CD14-positive monocyte (primary cell): ENCODE results near the gene C11orf71. TPM values are rescaled to one million over a fixed set of nuclear protein-coding genes. Genes with fewer than 3 reads are reported as not detected.

Experiments
- DNase-seq, 3 donors: peaks; one replicate each; pipeline ENCODE4 v3.0.0-alpha.2; 2011 to 2022
- H2AFZ ChIP-seq: 2 replicates; pipeline ENCODE4 v1.6.0; 2012; ENCODE audit warnings: mild to moderate bottlenecking, low read depth, low read length, inconsistent platforms; ENCODE audit not compliant: insufficient read depth, poor library complexity, severe bottlenecking
- H3K27ac ChIP-seq, 2 donors: 1 replicate in 1 of 2; 2 replicates in 1 of 2; pipeline ENCODE4 v1.5.1; 2012 to 2013; ENCODE audit warnings: low read length in 2 of 2, control low read depth in 1 of 2, inconsistent platforms in 1 of 2, low read depth in 1 of 2, mild to moderate bottlenecking in 1 of 2
- H3K27me3 ChIP-seq, 2 donors: one replicate each; pipeline versions ENCODE4 v1.6.0 to v1.6.1; 2011 to 2013; ENCODE audit warnings: low read length in 2 of 2; ENCODE audit not compliant: control insufficient read depth in 2 of 2, insufficient read depth in 2 of 2
- H3K36me3 ChIP-seq, 2 donors: replicated peaks in 1 of 2; 1 replicate in 1 of 2; 2 replicates in 1 of 2; pipeline versions ENCODE4 v1.5.1 to v1.6.1; 2012 to 2013; ENCODE audit warnings: low read length in 2 of 2, control low read depth in 1 of 2, inconsistent platforms in 1 of 2, mild to moderate bottlenecking in 1 of 2; ENCODE audit not compliant: insufficient read depth in 2 of 2, control insufficient read depth in 1 of 2
- H3K4me1 ChIP-seq, 2 donors: 1 replicate in 1 of 2; 2 replicates in 1 of 2; pipeline versions ENCODE4 v1.5.1 to v1.6.1; 2012 to 2013; ENCODE audit warnings: low read length in 2 of 2, control low read depth in 1 of 2, inconsistent platforms in 1 of 2, mild to moderate bottlenecking in 1 of 2, moderate library complexity in 1 of 2; ENCODE audit not compliant: insufficient read depth in 2 of 2, control insufficient read depth in 1 of 2
- H3K4me2 ChIP-seq: replicated peaks from 2 replicates; pipeline ENCODE3; 2012; ENCODE audit warnings: low read length, moderate library complexity, mild to moderate bottlenecking; ENCODE audit not compliant: poor library complexity, severe bottlenecking; ENCODE audit errors: extremely low read depth
- H3K4me3 ChIP-seq, 3 experiments: fragments of 200-600 bp in 1 of 3; sonication (generic) in 1 of 3; replicated peaks in 1 of 3; 1 replicate in 2 of 3; 2 replicates in 1 of 3; pipeline ENCODE4 v1.5.1; 2011 to 2013; ENCODE audit warnings: low read length in 3 of 3, mild to moderate bottlenecking in 3 of 3, control low read depth in 2 of 3, low read depth in 2 of 3, inconsistent platforms in 1 of 3, moderate library complexity in 1 of 3
- H3K79me2 ChIP-seq: 2 replicates; pipeline ENCODE4 v1.6.0; 2012; ENCODE audit warnings: mild to moderate bottlenecking, control low read depth, inconsistent platforms, low read length, moderate library complexity; ENCODE audit not compliant: insufficient read depth
- H3K9ac ChIP-seq: 2 replicates; pipeline ENCODE4 v1.6.0; 2017; ENCODE audit warnings: low read length, mild to moderate bottlenecking; ENCODE audit not compliant: insufficient read depth, poor library complexity, severe bottlenecking
- H3K9me3 ChIP-seq, 2 donors: replicated peaks in 1 of 2; 1 replicate in 1 of 2; 2 replicates in 1 of 2; pipeline versions ENCODE4 v1.5.1 to v1.6.1; 2012 to 2013; ENCODE audit warnings: low read length in 2 of 2, control low read depth in 1 of 2; ENCODE audit not compliant: control insufficient read depth in 1 of 2, insufficient read depth in 1 of 2
- H4K20me1 ChIP-seq: 2 replicates; pipeline ENCODE4 v1.6.0; 2012; ENCODE audit warnings: mild to moderate bottlenecking, low read length, control low read depth, moderate library complexity; ENCODE audit not compliant: insufficient read depth
- H3K27ac Mint-ChIP-seq, 7 donors: one replicate each; pipeline ENCODE4 v1.8.0; 2020; ENCODE audit warnings: mild to moderate bottlenecking in 7 of 7, mixed read lengths in 7 of 7, moderate library complexity in 6 of 7, inconsistent platforms in 2 of 7
- H3K27me3 Mint-ChIP-seq, 3 donors: one replicate each; pipeline ENCODE4 v1.8.0; 2021 to 2022; ENCODE audit warnings: low read depth in 3 of 3, mild to moderate bottlenecking in 3 of 3, mixed read lengths in 3 of 3, moderate library complexity in 3 of 3, inconsistent platforms in 1 of 3
- H3K36me3 Mint-ChIP-seq, 2 donors: one replicate each; pipeline ENCODE4 v1.8.0; 2020; ENCODE audit warnings: mixed read lengths in 2 of 2, inconsistent platforms in 1 of 2, mild to moderate bottlenecking in 1 of 2
- H3K4me1 Mint-ChIP-seq: one replicate; pipeline ENCODE4 v1.8.0; 2020; ENCODE audit warnings: mild to moderate bottlenecking, mixed read lengths
- H3K4me3 Mint-ChIP-seq, 2 donors: one replicate each; pipeline ENCODE4 v1.8.0; 2020; ENCODE audit warnings: mild to moderate bottlenecking in 2 of 2, mixed read lengths in 2 of 2, moderate library complexity in 1 of 2
- H3K9me3 Mint-ChIP-seq, 7 donors: one replicate each; pipeline ENCODE4 v1.8.0; 2020 to 2022; ENCODE audit warnings: mixed read lengths in 7 of 7, mild to moderate bottlenecking in 6 of 7, moderate library complexity in 6 of 7, inconsistent platforms in 2 of 7
- WGBS: methylation state at CpG from one replicate; pipeline ENCODE4 v1.1.5; 2013; ENCODE audit warnings: missing lambda C conversion rate; ENCODE audit not compliant: insufficient coverage; 5-methylcytosine and 5-hydroxymethylcytosine counted together
- intact Hi-C, 2 donors: fragments of 100-400 bp; cut with micrococcal nuclease; formaldehyde crosslinking; loops; one replicate each; pipeline versions ENCODE4 v1.15.0 to v1.15.1; 2023
- polyA plus RNA-seq, 3 donors: library from polyadenylated mRNA; depleted of rRNA in 1 of 3; unstranded in 2 of 3; stranded (reverse) in 1 of 3; fragments of 300-500 nt in 2 of 3; fragments of >200 nt in 1 of 3; fragmentation: Illumina TruSeq in 2 of 3; gene quantifications; 1 replicate in 2 of 3; 2 replicates in 1 of 3; pipeline ENCODE4 v1.2.3, GENCODE V29; 2012 to 2021
- TF ChIP-seq, protein P1 (sequence below): fragments of 200-600 bp; IDR thresholded peaks from one replicate; pipeline ENCODE4 v1.8.0; 2022; ENCODE audit warnings: antibody characterized with exemption, mild to moderate bottlenecking

C11orf71 gene
- polyA plus RNA-seq, 3 donors: 9.3 to 23.0 (median 14.2) TPM

DNA sequence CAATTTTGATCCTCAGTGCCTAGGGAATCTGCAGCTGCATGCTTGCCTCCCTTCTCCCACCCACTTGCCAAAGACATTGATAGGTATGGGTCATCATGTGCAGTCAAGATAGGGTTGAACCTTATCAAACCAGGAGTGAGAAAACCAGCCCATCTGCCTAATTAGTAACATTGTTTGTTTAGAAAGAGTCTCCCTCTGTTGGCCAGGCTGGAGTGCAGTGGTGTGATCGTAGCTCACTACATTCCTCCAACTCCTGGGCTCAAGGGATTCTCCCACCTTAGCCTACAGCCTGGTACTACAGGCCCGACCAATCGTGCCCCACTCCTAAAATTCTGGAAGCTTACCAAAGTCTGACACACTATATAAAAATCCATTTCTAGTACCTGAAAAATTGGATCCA, 4.6 kb downstream of the C11orf71 start:
- H3K4me1 Mint-ChIP-seq: peaks cover 23% of the 10 kb centered on the region
- 60% methylated on average over 1 of the region's 3 CpGs for WGBS

DNA sequence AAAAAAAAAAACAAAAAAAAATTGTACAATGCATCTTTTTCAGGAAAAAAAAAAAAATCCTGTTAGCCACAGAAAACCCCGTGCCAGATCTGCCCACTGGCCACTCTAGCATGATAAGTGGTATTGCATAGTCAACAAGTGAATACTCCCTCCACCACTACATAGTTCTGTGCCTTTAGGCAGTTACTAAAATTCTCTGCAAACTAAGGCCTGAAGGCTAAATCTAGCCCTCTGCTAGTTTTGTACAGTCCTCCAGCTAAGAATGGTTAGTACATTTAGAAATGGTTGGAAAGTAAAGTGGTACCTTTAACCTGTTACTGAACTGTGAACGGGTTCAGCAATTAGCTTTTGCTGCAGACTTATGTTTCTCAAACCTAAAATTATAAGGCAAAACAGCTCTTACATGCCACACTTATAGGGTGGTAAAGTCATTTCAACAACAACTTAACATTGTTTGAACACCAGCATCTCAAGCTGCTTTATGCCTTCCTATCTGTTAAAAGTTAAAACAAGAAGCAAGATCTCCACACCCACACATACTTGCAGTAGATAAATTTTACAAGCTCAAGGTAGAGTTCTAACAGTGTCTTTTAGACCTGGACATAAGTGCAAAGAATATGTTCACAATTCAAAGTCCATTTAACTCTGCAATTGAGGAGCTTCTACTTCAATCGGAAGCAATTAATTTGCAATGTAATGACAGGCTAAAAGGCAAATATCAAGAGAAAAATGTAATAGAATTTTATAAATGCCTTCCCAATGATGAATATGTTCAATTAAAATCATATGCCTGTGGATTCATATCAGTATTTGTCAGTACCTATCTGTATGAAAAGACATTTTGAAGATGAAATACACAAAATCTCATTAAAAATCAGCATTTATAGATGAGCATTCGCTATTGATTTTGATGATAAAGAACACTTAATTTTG, 7.3 kb downstream of the C11orf71 start:
- Histone ChIP-seq H3K4me1 (peaks cover 7 to 11% of the 10 kb centered on the region in 2 donors), H3K36me3 (no peaks in the 10 kb centered on the region), H3K79me2 (no peaks in the 10 kb centered on the region), H2AFZ (no peak overlapping the region), H3K9me3 (no peaks in the 10 kb centered on the region), H3K4me3 (no peak overlapping the region), H3K4me2 (no peak overlapping the region), H3K27me3 (peaks cover 0 to 6% of the 10 kb centered on the region in 2 donors), H4K20me1 (no peaks in the 10 kb centered on the region), H3K9ac (no peak overlapping the region), H3K27ac (no peak overlapping the region)
- no peak overlapping the region for H3K27ac Mint-ChIP-seq
- DNase-seq: no peak
- WGBS: no CpG with 5 or more reads among the region's 4 CpGs
- TF ChIP-seq, protein P1, sequence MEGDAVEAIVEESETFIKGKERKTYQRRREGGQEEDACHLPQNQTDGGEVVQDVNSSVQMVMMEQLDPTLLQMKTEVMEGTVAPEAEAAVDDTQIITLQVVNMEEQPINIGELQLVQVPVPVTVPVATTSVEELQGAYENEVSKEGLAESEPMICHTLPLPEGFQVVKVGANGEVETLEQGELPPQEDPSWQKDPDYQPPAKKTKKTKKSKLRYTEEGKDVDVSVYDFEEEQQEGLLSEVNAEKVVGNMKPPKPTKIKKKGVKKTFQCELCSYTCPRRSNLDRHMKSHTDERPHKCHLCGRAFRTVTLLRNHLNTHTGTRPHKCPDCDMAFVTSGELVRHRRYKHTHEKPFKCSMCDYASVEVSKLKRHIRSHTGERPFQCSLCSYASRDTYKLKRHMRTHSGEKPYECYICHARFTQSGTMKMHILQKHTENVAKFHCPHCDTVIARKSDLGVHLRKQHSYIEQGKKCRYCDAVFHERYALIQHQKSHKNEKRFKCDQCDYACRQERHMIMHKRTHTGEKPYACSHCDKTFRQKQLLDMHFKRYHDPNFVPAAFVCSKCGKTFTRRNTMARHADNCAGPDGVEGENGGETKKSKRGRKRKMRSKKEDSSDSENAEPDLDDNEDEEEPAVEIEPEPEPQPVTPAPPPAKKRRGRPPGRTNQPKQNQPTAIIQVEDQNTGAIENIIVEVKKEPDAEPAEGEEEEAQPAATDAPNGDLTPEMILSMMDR: no peak
- H3K27me3 Mint-ChIP-seq: peaks cover 4 to 15% (median 8%) of the 10 kb centered on the region in 3 donors
- no peaks in the 10 kb centered on the region for H3K9me3 Mint-ChIP-seq
- no peak overlapping the region for H3K4me3 Mint-ChIP-seq
- intact Hi-C loops: no loop called here
- H3K36me3 Mint-ChIP-seq: no peaks in the 10 kb centered on the region
- H3K4me1 Mint-ChIP-seq: peaks cover 10% of the 10 kb centered on the region

More for the DNA sequence above, 4.6 kb downstream of the C11orf71 start:
- TF ChIP-seq, protein P1: no peak
- H3K4me3 ChIP-seq: no peak overlapping the region
- no peak overlapping the region for H3K27ac ChIP-seq
- no peak overlapping the region for H2AFZ ChIP-seq
- DNase-seq: no peak
- H3K27me3 ChIP-seq: peaks cover 0 to 6% of the 10 kb centered on the region in 2 donors
- H3K9me3 ChIP-seq: no peaks in the 10 kb centered on the region
- H4K20me1 ChIP-seq: no peaks in the 10 kb centered on the region
- intact Hi-C loops: no loop called here
- H3K27me3 Mint-ChIP-seq: peaks cover 4 to 13% (median 8%) of the 10 kb centered on the region in 3 donors
- no peaks in the 10 kb centered on the region for H3K36me3 ChIP-seq
- no peaks in the 10 kb centered on the region for H3K9me3 Mint-ChIP-seq
- peaks cover 19% of the 10 kb centered on the region for H3K79me2 ChIP-seq
- no peak overlapping the region for H3K4me2 ChIP-seq
- peaks cover 17 to 26% of the 10 kb centered on the region in 2 donors for H3K4me1 ChIP-seq
- H3K4me3 Mint-ChIP-seq: no peak overlapping the region
- H3K9ac ChIP-seq: no peak overlapping the region
- no peak overlapping the region for H3K27ac Mint-ChIP-seq
- no peaks in the 10 kb centered on the region for H3K36me3 Mint-ChIP-seq
